SK-N-MC (cell line): ENCODE data around the gene CD93.

Experiments used
- EZH2 ChIP-seq: fragments of 200-600 bp; sonication (generic); IDR thresholded peaks from one replicate; pipeline ENCODE4 v1.6.1; 2017; ENCODE audit warnings: antibody characterized with exemption
- FOXP2 ChIP-seq: optimal IDR thresholded peaks from 2 replicates; pipeline ENCODE3; 2011; ENCODE audit warnings: mild to moderate bottlenecking, moderate library complexity; ENCODE audit not compliant: insufficient read depth; ENCODE audit errors: extremely low read length, control extremely low read depth
- POLR2AphosphoS5 ChIP-seq: IDR thresholded peaks from 2 replicates; pipeline ENCODE4 v1.6.1; 2012; ENCODE audit warnings: mild to moderate bottlenecking, low read depth, low read length, borderline replicate concordance

- no peak for TF ChIP-seq FOXP2
- no peak for TF ChIP-seq EZH2
- no peak for TF ChIP-seq POLR2AphosphoS5
Observed at GRCh38 chr20:23100720-23101107, 14.6 kb upstream of the CD93 start.
